HepG2 (cell line): ENCODE data around the gene MTR. TPM values are rescaled to one million over a fixed set of nuclear protein-coding genes. Genes with fewer than 3 reads are reported as not detected.

Source experiments
- ATAC-seq: fragments of 200-7000 bp; cut with Tn5 transposase; 3 replicates; pipeline ENCODE4 v1.9.1; 2020; ENCODE audit warnings: mild to moderate bottlenecking, moderate library complexity
- BruUV-seq: library from RNA; stranded (reverse); fragments of 400-500 nt; replicated peaks from 2 replicates; lab custom pipeline; 2021; lab: Mats Ljungman, UMichigan
- CTCF ChIA-PET: fragments of 300-600 bp; formaldehyde crosslinking; extraction: SDS; loops from one replicate; lab custom pipeline; 2021; ENCODE audit warnings: low total read pairs, inconsistent platforms, low intra/inter-chr PET ratio; lab: Yijun Ruan, JAX
- POLR2A ChIA-PET: fragments of 350-600 bp; sonication (Branson Sonifier 250); formaldehyde crosslinking; loops from one replicate; lab custom pipeline; 2020; ENCODE audit warnings: antibody characterized with exemption, inconsistent platforms; lab: Yijun Ruan, JAX
- DNase-seq: peaks from one replicate; pipeline ENCODE4 v3.0.0-alpha.2; 2015; ENCODE audit warnings: low spot score
- FAIRE-seq: peaks from 3 replicates; lab custom pipeline; 2011; peaks lifted over from hg19 to GRCh38; lab: Jason Lieb, UNC
- H2AFZ ChIP-seq: one replicate; pipeline ENCODE4 v1.6.1; 2011; ENCODE audit warnings: low read length, inconsistent platforms
- H3K27ac ChIP-seq: fragments of 300-600 bp; 3 replicates; pipeline ENCODE4 v1.8.0; 2011; ENCODE audit warnings: mixed run types, mild to moderate bottlenecking, mixed read lengths, low read length, inconsistent platforms; ENCODE audit not compliant: insufficient read depth; ENCODE audit errors: extremely low read length
- H3K27me3 ChIP-seq, 2 experiments: fragments of 200-600 bp in 1 of 2; 2 replicates in 1 of 2; 3 replicates in 1 of 2; pipeline versions ENCODE4 v1.6.0 to v1.8.0; 2011; ENCODE audit warnings: low read length in 2 of 2, mild to moderate bottlenecking in 2 of 2, moderate library complexity in 2 of 2, inconsistent platforms in 1 of 2; ENCODE audit not compliant: insufficient read depth in 2 of 2, control insufficient read depth in 1 of 2
- H3K36me3 ChIP-seq, 2 experiments: fragments of 200-600 bp in 1 of 2; replicated peaks in 1 of 2; 2 replicates in 1 of 2; 3 replicates in 1 of 2; pipeline versions ENCODE4 v1.5.1 to v1.8.0; 2011; ENCODE audit warnings: low read length in 2 of 2, inconsistent platforms in 1 of 2; ENCODE audit not compliant: insufficient read depth in 2 of 2, control insufficient read depth in 1 of 2
- H3K4me1 ChIP-seq: 2 replicates; pipeline ENCODE4 v1.5.1; 2012; ENCODE audit warnings: low read length, inconsistent platforms; ENCODE audit not compliant: insufficient read depth
- H3K4me2 ChIP-seq: 2 replicates; pipeline ENCODE4 v1.6.0; 2011; ENCODE audit warnings: low read depth, low read length, inconsistent platforms
- H3K4me3 ChIP-seq, 3 experiments: fragments of 200-600 bp in 1 of 3; sonication (generic), shearing (Covaris generic) in 1 of 3; replicated peaks in 1 of 3; 2 replicates each; pipeline ENCODE4 v1.5.1; 2011 to 2016; ENCODE audit warnings: low read length in 3 of 3, inconsistent platforms in 2 of 3, low read depth in 2 of 3, mild to moderate bottlenecking in 2 of 3, control low read depth in 1 of 3, mixed read lengths in 1 of 3; ENCODE audit not compliant: insufficient read depth in 1 of 3
- H3K79me2 ChIP-seq: one replicate; pipeline ENCODE4 v1.6.1; 2011; ENCODE audit warnings: low read length, inconsistent platforms; ENCODE audit not compliant: insufficient read depth
- H3K9ac ChIP-seq: 2 replicates; pipeline ENCODE4 v1.6.0; 2011; ENCODE audit warnings: mild to moderate bottlenecking, low read depth, low read length, inconsistent platforms; ENCODE audit not compliant: insufficient read depth
- H3K9me3 ChIP-seq: 2 replicates; pipeline ENCODE4 v1.5.1; 2012; ENCODE audit warnings: mild to moderate bottlenecking, low read length
- H4K20me1 ChIP-seq: 2 replicates; pipeline ENCODE4 v1.6.0; 2011; ENCODE audit warnings: inconsistent platforms, mild to moderate bottlenecking, low read length, moderate library complexity; ENCODE audit not compliant: insufficient read depth
- AKNA ChIP-seq: sonication (generic); formaldehyde crosslinking; IDR thresholded peaks from 2 replicates; pipeline ENCODE4 v1.4.0; 2020; ENCODE audit warnings: missing genetic modification reagents, borderline replicate concordance
- HNF4G ChIP-seq, 2 experiments: sonication (generic) in 1 of 2; formaldehyde crosslinking in 1 of 2; IDR thresholded peaks; 2 replicates each; pipeline versions ENCODE4 v1.4.0 to v1.6.1; 2011 to 2020; ENCODE audit warnings: borderline replicate concordance in 2 of 2, low read depth in 2 of 2, mild to moderate bottlenecking in 2 of 2, low read length in 1 of 2, missing genetic modification reagents in 1 of 2, moderate library complexity in 1 of 2
- JARID2 ChIP-seq: sonication (generic); formaldehyde crosslinking; IDR thresholded peaks from 2 replicates; pipeline ENCODE4 v1.8.1; 2023; ENCODE audit warnings: missing genetic modification reagents, inconsistent platforms; ENCODE audit not compliant: insufficient replicate concordance
- RAD51 ChIP-seq: fragments of 450-650 bp; IDR thresholded peaks from 2 replicates; pipeline ENCODE4 v1.6.1; 2016; ENCODE audit warnings: borderline replicate concordance
- RCOR2 ChIP-seq: IDR thresholded peaks from 2 replicates; pipeline ENCODE4 v1.6.1; 2016; ENCODE audit warnings: missing biosample characterization, missing genetic modification reagents
- REPIN1 ChIP-seq: sonication (generic); formaldehyde crosslinking; IDR thresholded peaks from 2 replicates; pipeline ENCODE4 v1.8.0; 2022; ENCODE audit warnings: missing genetic modification reagents, low read depth, mild to moderate bottlenecking, borderline replicate concordance
- SMAD9 ChIP-seq: sonication (generic); formaldehyde crosslinking; IDR thresholded peaks from 2 replicates; pipeline ENCODE4 v1.5.1; 2020; ENCODE audit warnings: mild to moderate bottlenecking, missing genetic modification reagents
- TRIM24 ChIP-seq: sonication (generic); formaldehyde crosslinking; IDR thresholded peaks from 2 replicates; pipeline ENCODE4 v1.8.0; 2022; ENCODE audit warnings: mild to moderate bottlenecking, missing genetic modification reagents
- ZNF235 ChIP-seq: sonication (generic); formaldehyde crosslinking; IDR thresholded peaks from 2 replicates; pipeline ENCODE4 v1.8.1; 2023; ENCODE audit warnings: mild to moderate bottlenecking, missing genetic modification reagents, borderline replicate concordance
- ZNF382 ChIP-seq: sonication (generic); formaldehyde crosslinking; IDR thresholded peaks from 2 replicates; pipeline ENCODE4 v1.5.0; 2020; ENCODE audit warnings: missing genetic modification reagents, mild to moderate bottlenecking, borderline replicate concordance
- ZNF775 ChIP-seq: sonication (generic); formaldehyde crosslinking; IDR thresholded peaks from 2 replicates; pipeline ENCODE4 v1.4.0; 2020; ENCODE audit warnings: missing genetic modification reagents, mild to moderate bottlenecking, moderate library complexity, borderline replicate concordance
- WGBS: methylation state at CpG from one replicate; pipeline ENCODE4 v1.1.6; 2017; ENCODE audit warnings: low lambda C conversion rate; 5-methylcytosine and 5-hydroxymethylcytosine counted together
- in situ Hi-C: cut with HindIII; loops from 2 replicates; pipeline ENCODE4 v1.10.0; 2017; ENCODE audit warnings: low pct_unique_long_range_greater_than_20kb; ENCODE audit not compliant: extremely low pct_ligation_motif_present
- intact Hi-C: fragments of 100-400 bp; cut with micrococcal nuclease; formaldehyde crosslinking; loops from one replicate; pipeline ENCODE4 v1.10.0; 2022; ENCODE audit not compliant: unreplicated experiment
- polyA plus RNA-seq, 8 experiments: library from polyadenylated mRNA; depleted of rRNA in 3 of 8; stranded (reverse) in 7 of 8; unstranded in 1 of 8; fragments of >200 nt; fragmentation: Illumina TruSeq in 4 of 8; extraction: Trizol in 4 of 8; gene quantifications; 2 replicates each; pipeline versions ENCODE4 v1.2.1 to v1.2.3, GENCODE V29; 2011 to 2016; ENCODE audit warnings: low read depth in 4 of 8, missing spikeins in 1 of 8, mixed read lengths in 1 of 8; ENCODE audit not compliant: insufficient read depth in 1 of 8
- total RNA-seq, 5 experiments: library from RNA; depleted of rRNA; stranded (reverse); fragments of >200 nt; fragmentation: Illumina TruSeq; extraction: Trizol; gene quantifications; 2 replicates each; pipeline ENCODE4 v1.2.3, GENCODE V29; 2016; ENCODE audit warnings: low read depth in 1 of 5
- TF ChIP-seq, protein P1 (sequence below): sonication (generic); formaldehyde crosslinking; IDR thresholded peaks from 2 replicates; pipeline ENCODE4 v1.4.0; 2020; ENCODE audit warnings: missing genetic modification reagents, borderline replicate concordance
- TF ChIP-seq, protein P2 (sequence below): IDR thresholded peaks from 2 replicates; pipeline ENCODE4 v1.6.1; 2018; ENCODE audit warnings: missing genetic modification reagents

MTR gene
- total and polyA plus RNA-seq, 2 of the 13 experiments (the other 11 are each of a cell fraction or from before 2014, with no cell fraction given), result 16.3 to 36.1 TPM

- TF ChIP-seq AKNA (no peak), TRIM24 (CRISPR knock-in tag) (no peak), ZNF775 (no peak)
- TF ChIP-seq, protein P1, sequence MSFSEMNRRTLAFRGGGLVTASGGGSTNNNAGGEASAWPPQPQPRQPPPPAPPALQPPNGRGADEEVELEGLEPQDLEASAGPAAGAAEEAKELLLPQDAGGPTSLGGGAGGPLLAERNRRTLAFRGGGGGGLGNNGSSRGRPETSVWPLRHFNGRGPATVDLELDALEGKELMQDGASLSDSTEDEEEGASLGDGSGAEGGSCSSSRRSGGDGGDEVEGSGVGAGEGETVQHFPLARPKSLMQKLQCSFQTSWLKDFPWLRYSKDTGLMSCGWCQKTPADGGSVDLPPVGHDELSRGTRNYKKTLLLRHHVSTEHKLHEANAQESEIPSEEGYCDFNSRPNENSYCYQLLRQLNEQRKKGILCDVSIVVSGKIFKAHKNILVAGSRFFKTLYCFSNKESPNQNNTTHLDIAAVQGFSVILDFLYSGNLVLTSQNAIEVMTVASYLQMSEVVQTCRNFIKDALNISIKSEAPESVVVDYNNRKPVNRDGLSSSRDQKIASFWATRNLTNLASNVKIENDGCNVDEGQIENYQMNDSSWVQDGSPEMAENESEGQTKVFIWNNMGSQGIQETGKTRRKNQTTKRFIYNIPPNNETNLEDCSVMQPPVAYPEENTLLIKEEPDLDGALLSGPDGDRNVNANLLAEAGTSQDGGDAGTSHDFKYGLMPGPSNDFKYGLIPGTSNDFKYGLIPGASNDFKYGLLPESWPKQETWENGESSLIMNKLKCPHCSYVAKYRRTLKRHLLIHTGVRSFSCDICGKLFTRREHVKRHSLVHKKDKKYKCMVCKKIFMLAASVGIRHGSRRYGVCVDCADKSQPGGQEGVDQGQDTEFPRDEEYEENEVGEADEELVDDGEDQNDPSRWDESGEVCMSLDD (CRISPR knock-in tag), result no peak
Observed at GRCh38 chr1:236942431-236942830, 147.3 kb downstream of the MTR start (continued).

GRCh38 chr1:236944556-236944955, 149.5 kb downstream of the MTR start:
- intact Hi-C loops, result no loop called here
- DNase-seq, result no peak
- in situ Hi-C loops, result no loop called here
- Histone ChIP-seq H3K9ac (no peak overlapping the region), H4K20me1 (no peaks in the 10 kb centered on the region), H3K4me3 (no peak overlapping the region), H2AFZ (no peak overlapping the region), H3K4me2 (no peak overlapping the region), H3K79me2 (no peaks in the 10 kb centered on the region), H3K4me1 (no peaks in the 10 kb centered on the region), H3K36me3 (no peaks in the 10 kb centered on the region), H3K27ac (no peak overlapping the region), H3K27me3 (peaks cover 0 to 6% of the 10 kb centered on the region in 2 experiments; a peak in 2 of 5 replicates), H3K9me3 (no peaks in the 10 kb centered on the region)
- ChIA-PET CTCF (no interaction called here), POLR2A (no interaction called here)
- no peak for ATAC-seq
- 18% methylated on average over 2 of the region's 2 CpGs for WGBS
- BruUV-seq, result no TSS peak
- FAIRE-seq, result no peak
- TF ChIP-seq, protein P2, sequence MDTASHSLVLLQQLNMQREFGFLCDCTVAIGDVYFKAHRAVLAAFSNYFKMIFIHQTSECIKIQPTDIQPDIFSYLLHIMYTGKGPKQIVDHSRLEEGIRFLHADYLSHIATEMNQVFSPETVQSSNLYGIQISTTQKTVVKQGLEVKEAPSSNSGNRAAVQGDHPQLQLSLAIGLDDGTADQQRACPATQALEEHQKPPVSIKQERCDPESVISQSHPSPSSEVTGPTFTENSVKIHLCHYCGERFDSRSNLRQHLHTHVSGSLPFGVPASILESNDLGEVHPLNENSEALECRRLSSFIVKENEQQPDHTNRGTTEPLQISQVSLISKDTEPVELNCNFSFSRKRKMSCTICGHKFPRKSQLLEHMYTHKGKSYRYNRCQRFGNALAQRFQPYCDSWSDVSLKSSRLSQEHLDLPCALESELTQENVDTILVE, result no peak
- TF ChIP-seq REPIN1 (CRISPR knock-in tag) (no peak), HNF4G (IDR thresholded peaks at IDR 0.05; ENCODE audit: borderline replicate concordance, low read depth, low read length) (no peak), HNF4G (CRISPR knock-in tag; IDR thresholded peaks at IDR 0.05; ENCODE audit: borderline replicate concordance, low read depth) (no peak), RCOR2 (CRISPR knock-in tag) (no peak), RAD51 (no peak), JARID2 (CRISPR knock-in tag) (no peak), ZNF382 (CRISPR knock-in tag) (no peak), ZNF235 (CRISPR knock-in tag) (no peak), SMAD9 (CRISPR knock-in tag) (no peak)
